HEK293 (cell line): ENCODE results near the gene SRBD1.

ENCODE experiments used
- CTCF ChIA-PET: fragments of 350-600 bp; formaldehyde crosslinking; extraction: SDS; loops from one replicate; lab custom pipeline; 2021; ENCODE audit warnings: antibody characterized with exemption; lab: Yijun Ruan, JAX
- POLR2A ChIA-PET: fragments of 300-600 bp; formaldehyde crosslinking; extraction: SDS; loops from one replicate; lab custom pipeline; 2020; ENCODE audit warnings: antibody characterized with exemption, inconsistent platforms; lab: Yijun Ruan, JAX
- H3K27ac ChIP-seq: fragments of 200-500 bp; sonication (Bioruptor generic); 2 replicates; pipeline ENCODE4 v1.5.1; 2014; ENCODE audit warnings: low read depth, low read length, control low read depth, inconsistent platforms; ENCODE audit errors: extremely low read depth
- H3K36me3 ChIP-seq, 2 experiments: fragments of 200-500 bp in 1 of 2; sonication (Bioruptor generic) in 1 of 2; 1 replicate in 1 of 2; 2 replicates in 1 of 2; pipeline ENCODE4 v1.5.1; 2014 to 2017; ENCODE audit warnings: inconsistent platforms in 2 of 2, low read length in 2 of 2; ENCODE audit not compliant: control insufficient read depth in 2 of 2, insufficient read depth in 1 of 2
- H3K4me1 ChIP-seq: fragments of 200-500 bp; sonication (Bioruptor generic); 2 replicates; pipeline ENCODE4 v1.5.1; 2014; ENCODE audit warnings: mild to moderate bottlenecking, low read length, inconsistent platforms; ENCODE audit not compliant: control insufficient read depth, insufficient read depth
- H3K4me3 ChIP-seq: 2 replicates; pipeline ENCODE4 v1.5.1; 2011; ENCODE audit warnings: low read depth, mild to moderate bottlenecking, control low read depth, low read length, moderate library complexity
- H3K9me3 ChIP-seq: fragments of 200-500 bp; sonication (Bioruptor generic); 2 replicates; pipeline ENCODE4 v1.5.1; 2014; ENCODE audit warnings: low read depth, low read length, inconsistent platforms; ENCODE audit not compliant: control insufficient read depth, insufficient read depth
- FEZF1 ChIP-seq: fragments of 450-650 bp; formaldehyde crosslinking; IDR thresholded peaks from 2 replicates; pipeline ENCODE4 v1.5.1; 2016; ENCODE audit warnings: missing biosample characterization, missing genetic modification characterization
- KLF1 ChIP-seq: fragments of 450-650 bp; formaldehyde crosslinking; IDR thresholded peaks from 2 replicates; pipeline ENCODE4 v1.5.1; 2016; ENCODE audit warnings: missing biosample characterization, missing genetic modification characterization
- OVOL3 ChIP-seq: fragments of 450-650 bp; formaldehyde crosslinking; IDR thresholded peaks from 2 replicates; pipeline ENCODE4 v1.5.1; 2016; ENCODE audit warnings: missing biosample characterization, missing genetic modification characterization
- SCRT1 ChIP-seq: fragments of 450-650 bp; formaldehyde crosslinking; IDR thresholded peaks from 2 replicates; pipeline ENCODE4 v1.5.1; 2016; ENCODE audit warnings: missing biosample characterization, missing genetic modification characterization, borderline replicate concordance
- SCRT2 ChIP-seq: fragments of 450-650 bp; formaldehyde crosslinking; IDR thresholded peaks from 2 replicates; pipeline ENCODE4 v1.5.1; 2016; ENCODE audit warnings: missing biosample characterization, missing genetic modification characterization
- TRIM28 ChIP-seq: IDR thresholded peaks from 2 replicates; pipeline ENCODE4 v1.6.1; 2011; ENCODE audit warnings: low read length, control low read depth, borderline replicate concordance
- WT1 ChIP-seq: fragments of 450-650 bp; formaldehyde crosslinking; IDR thresholded peaks from 2 replicates; pipeline ENCODE4 v1.5.1; 2016; ENCODE audit warnings: missing biosample characterization, missing genetic modification characterization
- YY2 ChIP-seq: fragments of 450-650 bp; formaldehyde crosslinking; IDR thresholded peaks from 2 replicates; pipeline ENCODE4 v1.5.1; 2016; ENCODE audit warnings: missing biosample characterization, missing genetic modification characterization
- ZBTB7A ChIP-seq: fragments of 450-650 bp; formaldehyde crosslinking; IDR thresholded peaks from 2 replicates; pipeline ENCODE4 v1.5.1; 2016; ENCODE audit warnings: low read depth, missing biosample characterization, missing genetic modification characterization
- ZBTB8A ChIP-seq: fragments of 450-650 bp; formaldehyde crosslinking; IDR thresholded peaks from 2 replicates; pipeline ENCODE4 v1.5.1; 2016; ENCODE audit warnings: missing biosample characterization, missing genetic modification characterization
- ZNF10 ChIP-seq: fragments of 450-650 bp; formaldehyde crosslinking; IDR thresholded peaks from 2 replicates; pipeline ENCODE4 v1.5.1; 2017; ENCODE audit warnings: missing biosample characterization, missing genetic modification characterization
- ZNF146 ChIP-seq: fragments of 450-650 bp; formaldehyde crosslinking; IDR thresholded peaks from 2 replicates; pipeline ENCODE4 v1.5.1; 2016; ENCODE audit warnings: missing biosample characterization, missing genetic modification characterization
- ZNF239 ChIP-seq: fragments of 450-650 bp; formaldehyde crosslinking; IDR thresholded peaks from 2 replicates; pipeline ENCODE4 v1.5.1; 2016; ENCODE audit warnings: missing biosample characterization, missing genetic modification characterization
- ZNF292 ChIP-seq: fragments of 450-650 bp; formaldehyde crosslinking; IDR thresholded peaks from 2 replicates; pipeline ENCODE4 v1.5.1; 2016; ENCODE audit warnings: low read depth, missing biosample characterization, missing genetic modification characterization, borderline replicate concordance
- ZNF341 ChIP-seq: fragments of 450-650 bp; formaldehyde crosslinking; IDR thresholded peaks from 2 replicates; pipeline ENCODE4; 2016; ENCODE audit warnings: low read depth, missing biosample characterization, missing genetic modification characterization
- ZNF423 ChIP-seq: fragments of 450-650 bp; formaldehyde crosslinking; IDR thresholded peaks from 2 replicates; pipeline ENCODE4 v1.5.1; 2016; ENCODE audit warnings: missing biosample characterization, missing genetic modification characterization
- ZNF473 ChIP-seq: fragments of 450-650 bp; formaldehyde crosslinking; IDR thresholded peaks from 2 replicates; pipeline ENCODE4 v1.5.1; 2017; ENCODE audit warnings: missing biosample characterization, missing genetic modification characterization
- ZNF501 ChIP-seq: fragments of 450-650 bp; formaldehyde crosslinking; IDR thresholded peaks from 2 replicates; pipeline ENCODE4 v1.5.1; 2016; ENCODE audit warnings: missing biosample characterization, missing genetic modification characterization
- ZNF529 ChIP-seq: fragments of 450-650 bp; formaldehyde crosslinking; IDR thresholded peaks from 2 replicates; pipeline ENCODE4 v1.5.1; 2017; ENCODE audit warnings: missing genetic modification characterization, missing biosample characterization; ENCODE audit not compliant: insufficient replicate concordance
- ZNF530 ChIP-seq: fragments of 450-650 bp; formaldehyde crosslinking; IDR thresholded peaks from 2 replicates; pipeline ENCODE4 v1.5.1; 2016; ENCODE audit warnings: low read depth, missing biosample characterization, missing genetic modification characterization
- ZNF624 ChIP-seq: fragments of 450-650 bp; formaldehyde crosslinking; IDR thresholded peaks from 2 replicates; pipeline ENCODE4 v1.5.1; 2017; ENCODE audit warnings: missing biosample characterization, missing genetic modification characterization
- ZNF707 ChIP-seq: fragments of 450-650 bp; formaldehyde crosslinking; IDR thresholded peaks from 2 replicates; pipeline ENCODE4 v1.5.1; 2016; ENCODE audit warnings: missing biosample characterization, missing genetic modification characterization
- ZNF843 ChIP-seq: fragments of 450-650 bp; formaldehyde crosslinking; IDR thresholded peaks from 2 replicates; pipeline ENCODE4 v1.5.1; 2016; ENCODE audit warnings: missing biosample characterization, missing genetic modification characterization
- TF ChIP-seq, protein P1 (sequence below): IDR thresholded peaks from 2 replicates; pipeline ENCODE4 v1.6.1; 2011; ENCODE audit warnings: mild to moderate bottlenecking, low read depth, low read length, borderline replicate concordance
- TF ChIP-seq, protein P2 (sequence below): fragments of 450-650 bp; formaldehyde crosslinking; IDR thresholded peaks from 2 replicates; pipeline ENCODE4 v1.5.1; 2016; ENCODE audit warnings: missing biosample characterization, missing genetic modification characterization, borderline replicate concordance
- TF ChIP-seq, protein P3 (sequence below): fragments of 450-650 bp; formaldehyde crosslinking; IDR thresholded peaks from 2 replicates; pipeline ENCODE4 v1.5.1; 2016; ENCODE audit warnings: missing biosample characterization, missing genetic modification characterization, borderline replicate concordance
- TF ChIP-seq, protein P4 (sequence below): fragments of 450-650 bp; formaldehyde crosslinking; IDR thresholded peaks from 2 replicates; pipeline ENCODE4 v1.5.1; 2017; ENCODE audit warnings: missing biosample characterization, missing genetic modification characterization

Gene SRBD1

DNA sequence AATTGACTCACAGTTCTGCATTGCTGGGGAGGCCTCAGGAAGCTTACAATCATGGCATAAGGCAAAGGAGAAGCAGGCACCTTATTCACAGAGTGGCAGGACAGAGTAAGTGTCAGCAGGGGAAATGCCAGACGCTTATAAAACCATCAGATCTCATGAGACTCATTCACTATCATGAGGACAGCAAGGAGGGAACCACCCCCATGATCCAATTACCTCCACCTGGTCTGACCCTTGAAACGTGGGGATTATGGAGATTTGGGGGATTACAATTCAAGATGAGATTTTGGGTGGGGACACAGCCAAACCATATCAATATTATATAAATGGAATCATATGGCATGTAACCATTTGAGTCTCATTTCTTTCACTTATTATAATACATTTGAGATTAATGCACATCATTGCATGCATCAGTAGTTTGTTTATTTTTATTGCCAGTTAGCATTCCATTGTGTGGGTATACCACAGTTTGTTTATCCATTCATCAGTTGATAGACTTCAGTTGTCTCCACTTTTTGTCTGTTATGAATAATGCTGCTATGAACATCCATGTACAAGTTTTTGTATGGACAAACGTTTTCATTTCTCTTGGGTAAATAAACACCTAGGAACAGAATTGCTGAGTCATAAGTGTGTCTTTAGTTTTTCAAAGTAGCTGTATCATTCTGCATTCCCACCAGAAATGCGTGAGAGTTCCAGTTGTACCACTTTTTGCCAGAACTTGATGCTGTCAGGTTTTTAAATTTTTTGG is 5.8 kb upstream of the SRBD1 start:
- ChIA-PET CTCF (interaction anchor here (0.6 to 0.9 kb wide), 2 partner anchors 10 to 162 kb away, joined by 4 read pairs; no protein-coding TSS in a partner anchor), POLR2A (no interaction called here)
- no peak overlapping the region for H3K4me3 ChIP-seq
- no peaks in the 10 kb centered on the region for H3K9me3 ChIP-seq
- peaks cover 19% of the 10 kb centered on the region for H3K4me1 ChIP-seq
- no peaks in the 10 kb centered on the region for H3K36me3 ChIP-seq
- no peak overlapping the region for H3K27ac ChIP-seq
- TF ChIP-seq, protein P1, sequence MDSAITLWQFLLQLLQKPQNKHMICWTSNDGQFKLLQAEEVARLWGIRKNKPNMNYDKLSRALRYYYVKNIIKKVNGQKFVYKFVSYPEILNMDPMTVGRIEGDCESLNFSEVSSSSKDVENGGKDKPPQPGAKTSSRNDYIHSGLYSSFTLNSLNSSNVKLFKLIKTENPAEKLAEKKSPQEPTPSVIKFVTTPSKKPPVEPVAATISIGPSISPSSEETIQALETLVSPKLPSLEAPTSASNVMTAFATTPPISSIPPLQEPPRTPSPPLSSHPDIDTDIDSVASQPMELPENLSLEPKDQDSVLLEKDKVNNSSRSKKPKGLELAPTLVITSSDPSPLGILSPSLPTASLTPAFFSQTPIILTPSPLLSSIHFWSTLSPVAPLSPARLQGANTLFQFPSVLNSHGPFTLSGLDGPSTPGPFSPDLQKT, result no peak
- TF ChIP-seq ZBTB7A (no peak), ZNF529 (tag by site-specific recombination) (no peak), ZBTB8A (tag by site-specific recombination) (0 out of 2 replicates have a peak, but pooled peaks have one; percentile 26), FEZF1 (tag by site-specific recombination) (0 out of 2 replicates have a peak, but pooled peaks have one; percentile 26), ZNF423 (tag by site-specific recombination) (no peak), KLF1 (tag by site-specific recombination) (0 out of 2 replicates have a peak, but pooled peaks have one; percentile 27), ZNF707 (no peak), SCRT2 (tag by site-specific recombination) (no peak), ZNF292 (tag by site-specific recombination) (no peak), ZNF239 (tag by site-specific recombination) (no peak), SCRT1 (tag by site-specific recombination) (no peak), YY2 (tag by site-specific recombination) (no peak), WT1 (tag by site-specific recombination) (peak; percentile 61), ZNF473 (tag by site-specific recombination) (no peak), ZNF341 (tag by site-specific recombination) (no peak), OVOL3 (tag by site-specific recombination) (0 out of 2 replicates have a peak, but pooled peaks have one; percentile 14), ZNF10 (peak; percentile 84), ZNF843 (no peak), ZNF501 (no peak), ZNF530 (tag by site-specific recombination) (no peak), ZNF146 (tag by site-specific recombination) (no peak), ZNF624 (no peak), TRIM28 (no peak)
- TF ChIP-seq, protein P2, sequence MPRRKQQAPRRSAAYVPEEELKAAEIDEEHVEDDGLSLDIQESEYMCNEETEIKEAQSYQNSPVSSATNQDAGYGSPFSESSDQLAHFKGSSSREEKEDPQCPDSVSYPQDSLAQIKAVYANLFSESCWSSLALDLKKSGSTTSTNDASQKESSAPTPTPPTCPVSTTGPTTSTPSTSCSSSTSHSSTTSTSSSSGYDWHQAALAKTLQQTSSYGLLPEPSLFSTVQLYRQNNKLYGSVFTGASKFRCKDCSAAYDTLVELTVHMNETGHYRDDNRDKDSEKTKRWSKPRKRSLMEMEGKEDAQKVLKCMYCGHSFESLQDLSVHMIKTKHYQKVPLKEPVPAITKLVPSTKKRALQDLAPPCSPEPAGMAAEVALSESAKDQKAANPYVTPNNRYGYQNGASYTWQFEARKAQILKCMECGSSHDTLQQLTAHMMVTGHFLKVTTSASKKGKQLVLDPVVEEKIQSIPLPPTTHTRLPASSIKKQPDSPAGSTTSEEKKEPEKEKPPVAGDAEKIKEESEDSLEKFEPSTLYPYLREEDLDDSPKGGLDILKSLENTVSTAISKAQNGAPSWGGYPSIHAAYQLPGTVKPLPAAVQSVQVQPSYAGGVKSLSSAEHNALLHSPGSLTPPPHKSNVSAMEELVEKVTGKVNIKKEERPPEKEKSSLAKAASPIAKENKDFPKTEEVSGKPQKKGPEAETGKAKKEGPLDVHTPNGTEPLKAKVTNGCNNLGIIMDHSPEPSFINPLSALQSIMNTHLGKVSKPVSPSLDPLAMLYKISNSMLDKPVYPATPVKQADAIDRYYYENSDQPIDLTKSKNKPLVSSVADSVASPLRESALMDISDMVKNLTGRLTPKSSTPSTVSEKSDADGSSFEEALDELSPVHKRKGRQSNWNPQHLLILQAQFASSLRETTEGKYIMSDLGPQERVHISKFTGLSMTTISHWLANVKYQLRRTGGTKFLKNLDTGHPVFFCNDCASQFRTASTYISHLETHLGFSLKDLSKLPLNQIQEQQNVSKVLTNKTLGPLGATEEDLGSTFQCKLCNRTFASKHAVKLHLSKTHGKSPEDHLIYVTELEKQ, result no peak
- TF ChIP-seq, protein P3, sequence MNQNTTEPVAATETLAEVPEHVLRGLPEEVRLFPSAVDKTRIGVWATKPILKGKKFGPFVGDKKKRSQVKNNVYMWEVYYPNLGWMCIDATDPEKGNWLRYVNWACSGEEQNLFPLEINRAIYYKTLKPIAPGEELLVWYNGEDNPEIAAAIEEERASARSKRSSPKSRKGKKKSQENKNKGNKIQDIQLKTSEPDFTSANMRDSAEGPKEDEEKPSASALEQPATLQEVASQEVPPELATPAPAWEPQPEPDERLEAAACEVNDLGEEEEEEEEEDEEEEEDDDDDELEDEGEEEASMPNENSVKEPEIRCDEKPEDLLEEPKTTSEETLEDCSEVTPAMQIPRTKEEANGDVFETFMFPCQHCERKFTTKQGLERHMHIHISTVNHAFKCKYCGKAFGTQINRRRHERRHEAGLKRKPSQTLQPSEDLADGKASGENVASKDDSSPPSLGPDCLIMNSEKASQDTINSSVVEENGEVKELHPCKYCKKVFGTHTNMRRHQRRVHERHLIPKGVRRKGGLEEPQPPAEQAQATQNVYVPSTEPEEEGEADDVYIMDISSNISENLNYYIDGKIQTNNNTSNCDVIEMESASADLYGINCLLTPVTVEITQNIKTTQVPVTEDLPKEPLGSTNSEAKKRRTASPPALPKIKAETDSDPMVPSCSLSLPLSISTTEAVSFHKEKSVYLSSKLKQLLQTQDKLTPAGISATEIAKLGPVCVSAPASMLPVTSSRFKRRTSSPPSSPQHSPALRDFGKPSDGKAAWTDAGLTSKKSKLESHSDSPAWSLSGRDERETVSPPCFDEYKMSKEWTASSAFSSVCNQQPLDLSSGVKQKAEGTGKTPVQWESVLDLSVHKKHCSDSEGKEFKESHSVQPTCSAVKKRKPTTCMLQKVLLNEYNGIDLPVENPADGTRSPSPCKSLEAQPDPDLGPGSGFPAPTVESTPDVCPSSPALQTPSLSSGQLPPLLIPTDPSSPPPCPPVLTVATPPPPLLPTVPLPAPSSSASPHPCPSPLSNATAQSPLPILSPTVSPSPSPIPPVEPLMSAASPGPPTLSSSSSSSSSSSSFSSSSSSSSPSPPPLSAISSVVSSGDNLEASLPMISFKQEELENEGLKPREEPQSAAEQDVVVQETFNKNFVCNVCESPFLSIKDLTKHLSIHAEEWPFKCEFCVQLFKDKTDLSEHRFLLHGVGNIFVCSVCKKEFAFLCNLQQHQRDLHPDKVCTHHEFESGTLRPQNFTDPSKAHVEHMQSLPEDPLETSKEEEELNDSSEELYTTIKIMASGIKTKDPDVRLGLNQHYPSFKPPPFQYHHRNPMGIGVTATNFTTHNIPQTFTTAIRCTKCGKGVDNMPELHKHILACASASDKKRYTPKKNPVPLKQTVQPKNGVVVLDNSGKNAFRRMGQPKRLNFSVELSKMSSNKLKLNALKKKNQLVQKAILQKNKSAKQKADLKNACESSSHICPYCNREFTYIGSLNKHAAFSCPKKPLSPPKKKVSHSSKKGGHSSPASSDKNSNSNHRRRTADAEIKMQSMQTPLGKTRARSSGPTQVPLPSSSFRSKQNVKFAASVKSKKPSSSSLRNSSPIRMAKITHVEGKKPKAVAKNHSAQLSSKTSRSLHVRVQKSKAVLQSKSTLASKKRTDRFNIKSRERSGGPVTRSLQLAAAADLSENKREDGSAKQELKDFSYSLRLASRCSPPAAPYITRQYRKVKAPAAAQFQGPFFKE, result no peak
- TF ChIP-seq, protein P4, sequence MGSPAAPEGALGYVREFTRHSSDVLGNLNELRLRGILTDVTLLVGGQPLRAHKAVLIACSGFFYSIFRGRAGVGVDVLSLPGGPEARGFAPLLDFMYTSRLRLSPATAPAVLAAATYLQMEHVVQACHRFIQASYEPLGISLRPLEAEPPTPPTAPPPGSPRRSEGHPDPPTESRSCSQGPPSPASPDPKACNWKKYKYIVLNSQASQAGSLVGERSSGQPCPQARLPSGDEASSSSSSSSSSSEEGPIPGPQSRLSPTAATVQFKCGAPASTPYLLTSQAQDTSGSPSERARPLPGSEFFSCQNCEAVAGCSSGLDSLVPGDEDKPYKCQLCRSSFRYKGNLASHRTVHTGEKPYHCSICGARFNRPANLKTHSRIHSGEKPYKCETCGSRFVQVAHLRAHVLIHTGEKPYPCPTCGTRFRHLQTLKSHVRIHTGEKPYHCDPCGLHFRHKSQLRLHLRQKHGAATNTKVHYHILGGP, result no peak
